ENCODE results near the gene CALR3. TPM values are rescaled to one million over a fixed set of nuclear protein-coding genes. Genes with fewer than 3 reads are reported as not detected.

Gene CALR3
- polyA plus RNA-seq, 1 donor from 2014 or later = not detected

GRCh38 chr19:16470911-16471811 is 24.8 kb downstream of the CALR3 start:
- Histone ChIP-seq H3F3A (ENCODE audit: insufficient read depth, low read length, poor library complexity, severe bottlenecking) (no peaks in the 10 kb centered on the region), H2AFZ (ENCODE audit: low read depth, low read length) (no peak overlapping the region), H3K4me2 (ENCODE audit: low read length) (peak overlapping the region; percentile 95), H3K9me3 (ENCODE audit: low read length) (no peaks in the 10 kb centered on the region), H3K27me3 (ENCODE audit: insufficient read depth, low read depth, low read length) (no peaks in the 10 kb centered on the region), H3K27ac (ENCODE audit: low read length) (peak overlapping the region; percentile 82), H3K4me3 (ENCODE audit: low read length) (peak overlapping the region; percentile 76), H3K9me2 (ENCODE audit: insufficient read depth, low read length) (no peaks in the 10 kb centered on the region), H4K20me1 (ENCODE audit: insufficient read depth) (peaks cover 17% of the 10 kb centered on the region), H3K36me3 (ENCODE audit: insufficient read depth, low read length) (no peaks in the 10 kb centered on the region), H3K9ac (ENCODE audit: low read length) (peak overlapping the region; percentile 83), H3K79me2 (replicated peaks; ENCODE audit: insufficient read depth, low read length) (peaks cover 51% of the 10 kb centered on the region)
- TF ChIP-seq POLR2AphosphoS5 (IDR thresholded peaks at IDR 0.05) = peak; percentile 28
- peak; percentile 16 for TF ChIP-seq SMC3 (conservative IDR thresholded peaks at IDR 0.05; ENCODE audit: poor library complexity)
- no peak for TF ChIP-seq TAF1 (IDR thresholded peaks at IDR 0.05; ENCODE audit: low read depth)
- TF ChIP-seq MXI1 (conservative IDR thresholded peaks at IDR 0.05; ENCODE audit: poor library complexity, severe bottlenecking) = peak; percentile 57
- TF ChIP-seq REST (IDR thresholded peaks at IDR 0.05; ENCODE audit: borderline replicate concordance) = peak; percentile 47

GRCh38 chr19:16470541-16470910 is 25.4 kb downstream of the CALR3 start:
- H3K4me3 ChIP-seq (ENCODE audit: low read length) = peak overlapping the region; percentile 76
- H3K27me3 ChIP-seq (ENCODE audit: insufficient read depth, low read depth, low read length) = no peaks in the 10 kb centered on the region
- H3K9me2 ChIP-seq (ENCODE audit: insufficient read depth, low read length) = no peaks in the 10 kb centered on the region
- peak overlapping the region; percentile 95 for H3K4me2 ChIP-seq (ENCODE audit: low read length)
- no peaks in the 10 kb centered on the region for H3F3A ChIP-seq (ENCODE audit: insufficient read depth, low read length, poor library complexity, severe bottlenecking)
- no peak overlapping the region for H2AFZ ChIP-seq (ENCODE audit: low read depth, low read length)
- TF ChIP-seq CTCF (IDR thresholded peaks at IDR 0.05; ENCODE audit: poor library complexity, severe bottlenecking) (no peak), MXI1 (conservative IDR thresholded peaks at IDR 0.05; ENCODE audit: poor library complexity, severe bottlenecking) (no peak), POLR2AphosphoS5 (IDR thresholded peaks at IDR 0.05) (no peak), REST (IDR thresholded peaks at IDR 0.05; ENCODE audit: borderline replicate concordance) (no peak), RAD21 (conservative IDR thresholded peaks at IDR 0.05) (no peak), SMC3 (conservative IDR thresholded peaks at IDR 0.05; ENCODE audit: poor library complexity) (no peak), EZH2 (IDR thresholded peaks at IDR 0.05; ENCODE audit: borderline replicate concordance, insufficient read depth, low read length, poor library complexity, severe bottlenecking) (no peak), EP300 (conservative IDR thresholded peaks at IDR 0.05; ENCODE audit: poor library complexity, severe bottlenecking) (no peak), TAF1 (IDR thresholded peaks at IDR 0.05; ENCODE audit: low read depth) (no peak)
- no peaks in the 10 kb centered on the region for H3K9me3 ChIP-seq (ENCODE audit: low read length)
- peak overlapping the region; percentile 83 for H3K9ac ChIP-seq (ENCODE audit: low read length)
- peaks cover 56% of the 10 kb centered on the region for H3K79me2 ChIP-seq (replicated peaks; ENCODE audit: insufficient read depth, low read length)
- no peaks in the 10 kb centered on the region for H3K36me3 ChIP-seq (ENCODE audit: insufficient read depth, low read length)
- peak overlapping the region; percentile 82 for H3K27ac ChIP-seq (ENCODE audit: low read length)
- H4K20me1 ChIP-seq (ENCODE audit: insufficient read depth) = peaks cover 17% of the 10 kb centered on the region

All from neural cell (in vitro differentiated cells).